Fibroblast of the aortic adventitia (primary cell): Measurements from ENCODE around the gene FAM210B. TPM values are rescaled to one million over a fixed set of nuclear protein-coding genes. Genes with fewer than 3 reads are reported as not detected.

Experiments used
- DNase-seq: peaks from one replicate; pipeline ENCODE4 v3.0.0-alpha.2; 2010; ENCODE audit warnings: low read depth
- H3K4me3 ChIP-seq: 2 replicates; pipeline ENCODE4 v1.5.1; 2011; ENCODE audit warnings: low read depth, mild to moderate bottlenecking, control low read depth, low read length, moderate library complexity
- CTCF ChIP-seq: IDR thresholded peaks from 2 replicates; pipeline ENCODE4 v1.5.1; 2011; ENCODE audit warnings: mild to moderate bottlenecking, low read length, control low read depth, inconsistent platforms; ENCODE audit not compliant: insufficient read depth
- total RNA-seq: library from RNA; depleted of rRNA; stranded (reverse); fragments of >200 nt; gene quantifications from 2 replicates; pipeline ENCODE4 v1.2.3, GENCODE V29; 2012; ENCODE audit warnings: low replicate concordance

Gene FAM210B
- total RNA-seq, 1 donor: 53.3 TPM

GRCh38 chr20:56412473-56412790 lies 53.7 kb downstream of the FAM210B start:
- no peak overlapping the region for H3K4me3 ChIP-seq
- no peak for TF ChIP-seq CTCF
- no peak for DNase-seq

- DNase-seq: no peak
- TF ChIP-seq CTCF: no peak
- no peak overlapping the region for H3K4me3 ChIP-seq
Measured at GRCh38 chr20:56412949-56413348, 54.2 kb downstream of the FAM210B start.

GRCh38 chr20:56414842-56415765 lies 56.3 kb downstream of the FAM210B start:
- no peak for TF ChIP-seq CTCF
- peak; percentile 79 for DNase-seq
- H3K4me3 ChIP-seq: no peak overlapping the region

GRCh38 chr20:56417402-56417801 lies 58.6 kb downstream of the FAM210B start:
- TF ChIP-seq CTCF: no peak
- no peak for DNase-seq
- H3K4me3 ChIP-seq: no peak overlapping the region

GRCh38 chr20:56417911-56418310 lies 59.1 kb downstream of the FAM210B start:
- DNase-seq: no peak
- H3K4me3 ChIP-seq: no peak overlapping the region
- no peak for TF ChIP-seq CTCF

Other genes starting within 250 kb of the FAM210B start
- not detected in 2 replicates for gene MC3R, start 110.2 kb upstream of the FAM210B start, total RNA-seq
- gene AURKA, start 33.2 kb downstream of the FAM210B start, total RNA-seq: 2.1 and 29.1 TPM in 2 replicates
- 36.1 and 49.6 TPM in 2 replicates for gene CSTF1, start 33.7 kb downstream of the FAM210B start, total RNA-seq
- gene CASS4, start 53.3 kb downstream of the FAM210B start, total RNA-seq: 0.09 and 0.49 TPM in 2 replicates
- gene RTF2, start 109.7 kb downstream of the FAM210B start, total RNA-seq: 61.5 and 66.1 TPM in 2 replicates
- not detected in 2 replicates for gene FAM209A, start 165.8 kb downstream of the FAM210B start, total RNA-seq
- gene FAM209B, start 174.3 kb downstream of the FAM210B start, total RNA-seq: not detected in 2 replicates